Medulla oblongata (tissue), 1 donor: ENCODE data around the gene TBX4.
"Not testable (repeated sequence)": the region's sequence is repeated elsewhere in the genome, so short reads cannot be mapped to it uniquely, and the experiment has no call there.

Source experiments
- DNase-seq: peaks from one replicate; pipeline ENCODE4 v3.0.0-alpha.2; 2015; ENCODE audit errors: extremely low spot score

TBX4 gene

GRCh38 chr17:61498042-61498994 lies 46.1 kb downstream of the TBX4 start:
- DNase-seq = no peak

DNA sequence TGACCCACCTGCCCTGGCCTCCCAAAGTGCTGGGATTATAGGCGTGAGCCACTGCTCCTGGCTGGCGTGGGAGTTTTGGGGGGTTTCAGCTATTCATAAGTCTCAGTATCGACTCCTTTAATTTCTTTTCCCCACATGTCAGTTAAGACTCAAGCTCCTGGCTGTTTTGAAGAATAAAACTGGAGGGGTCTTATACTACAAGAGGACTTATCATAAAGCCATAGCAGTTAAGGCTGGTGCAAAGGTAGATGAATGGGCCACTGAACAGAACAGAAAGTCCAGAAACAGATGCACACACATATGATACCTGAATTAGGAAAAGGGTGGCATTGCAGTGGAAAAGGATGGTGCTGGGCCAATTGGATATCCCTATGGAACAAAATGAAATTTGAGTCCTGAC lies 47.4 kb downstream of the TBX4 start:
- DNase-seq = no peak

GRCh38 chr17:61500287-61500686 lies 48.1 kb downstream of the TBX4 start:
- DNase-seq = no peak

DNA sequence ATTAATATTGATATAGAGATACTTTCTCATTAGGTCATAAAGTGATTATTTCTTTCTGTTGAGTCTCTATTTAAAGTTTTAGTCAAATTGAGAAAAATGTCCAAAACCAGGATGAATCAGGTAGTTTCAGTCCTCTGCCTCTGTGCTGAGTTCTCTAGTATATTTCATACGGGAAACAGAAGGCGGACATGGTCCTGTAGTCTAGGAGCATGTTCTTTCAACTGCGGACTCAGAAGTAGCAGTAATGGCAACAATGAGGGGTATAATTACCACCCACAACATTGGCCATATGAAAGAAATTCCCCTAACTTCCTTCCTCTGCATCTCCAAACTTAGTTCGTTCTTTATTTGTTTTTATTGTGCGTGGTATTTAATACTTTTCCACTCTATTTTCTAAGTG lies 50.1 kb downstream of the TBX4 start:
- DNase-seq = no peak

GRCh38 chr17:61503961-61504360 lies 51.7 kb downstream of the TBX4 start:
- DNase-seq = no peak

DNA sequence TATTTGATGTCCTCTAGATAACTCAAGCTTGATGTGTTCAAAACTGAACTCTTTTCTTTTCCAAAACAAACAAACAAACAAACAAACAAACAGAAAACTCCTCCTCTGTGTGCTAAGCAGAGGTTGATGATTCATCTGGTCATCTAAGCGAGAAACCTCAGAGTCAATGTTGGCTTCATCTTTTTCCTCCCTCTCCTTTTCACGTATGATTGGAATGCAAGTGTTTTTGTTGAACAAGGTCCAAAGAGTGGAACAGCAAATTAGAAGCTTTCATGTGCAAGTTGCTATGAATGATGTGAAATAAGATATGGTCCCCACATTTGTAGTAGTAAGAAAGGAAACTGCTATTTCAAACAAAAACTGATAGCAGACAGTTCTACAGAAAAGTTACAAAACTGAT lies 52.5 kb downstream of the TBX4 start:
- DNase-seq = no peak

DNA sequence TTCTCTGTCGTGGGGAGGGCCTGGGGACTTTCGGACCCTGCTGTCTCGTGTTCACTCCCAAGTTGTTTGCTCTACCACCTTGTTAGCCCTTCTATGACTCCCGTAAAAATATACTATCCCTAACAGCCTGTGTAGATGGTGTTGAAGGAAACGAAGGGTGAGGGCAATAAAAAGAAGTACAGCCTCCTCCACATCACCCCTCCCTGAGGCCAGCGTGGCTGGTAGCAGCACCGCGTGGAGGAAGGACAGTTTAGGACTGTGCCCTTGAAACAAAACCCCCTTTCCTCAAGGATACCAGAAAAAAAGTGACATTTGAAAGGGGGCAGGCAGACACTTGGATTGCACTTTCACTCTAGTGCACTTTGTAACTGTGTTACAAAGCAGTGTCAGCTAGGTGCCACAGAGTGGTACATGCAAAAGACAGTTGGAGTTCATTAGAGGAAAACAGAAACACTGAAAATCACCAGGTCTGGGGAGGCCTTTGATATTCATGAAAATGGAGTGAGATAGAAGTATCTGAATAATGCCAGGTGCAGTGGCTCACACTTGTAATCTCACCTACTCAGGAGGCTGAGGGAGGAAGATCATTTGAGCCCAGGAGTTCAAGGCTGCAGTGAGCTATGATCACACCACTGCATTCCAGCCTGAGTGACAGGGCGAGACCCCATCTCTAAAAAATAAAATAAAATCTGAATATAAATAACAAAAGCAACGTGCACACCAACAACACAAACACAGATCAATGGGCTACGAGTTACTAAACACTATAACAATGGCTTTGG lies 53.8 kb downstream of the TBX4 start:
- no peak for DNase-seq

DNA sequence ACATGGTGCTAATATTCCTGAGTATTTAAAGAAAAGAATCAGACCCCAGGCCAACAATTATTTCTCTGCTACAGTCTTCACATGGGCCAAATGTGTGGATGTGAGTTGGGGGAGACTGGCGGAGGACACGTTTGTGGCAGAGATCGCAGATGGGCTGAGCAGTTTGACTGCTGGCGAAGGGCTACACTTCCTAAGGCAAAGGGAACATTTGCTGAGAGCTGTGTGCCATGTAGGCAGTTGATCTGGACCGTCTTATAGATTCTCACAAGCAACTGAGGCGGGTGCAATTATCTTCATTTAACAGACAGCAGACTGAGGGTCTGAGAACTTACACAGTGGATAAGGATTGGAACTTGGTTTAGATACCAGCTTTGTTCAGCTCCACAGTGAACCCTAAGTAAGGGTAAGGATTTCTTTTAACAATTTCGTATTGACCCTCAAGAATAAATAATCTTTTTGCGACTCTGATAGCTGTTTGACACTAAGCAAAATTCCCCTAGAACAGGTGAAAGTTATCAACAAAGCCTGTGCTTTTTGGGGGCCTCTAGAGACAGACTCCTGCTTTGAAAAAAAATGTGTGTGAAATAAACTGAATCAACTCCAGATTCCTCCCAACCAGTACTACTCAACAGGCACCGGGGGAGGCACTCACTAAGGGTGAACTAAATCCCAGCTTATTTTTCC lies 55.3 kb downstream of the TBX4 start:
- no peak for DNase-seq

GRCh38 chr17:61508912-61509311 lies 56.7 kb downstream of the TBX4 start:
- no peak for DNase-seq

GRCh38 chr17:61509454-61509853 lies 57.2 kb downstream of the TBX4 start:
- not testable (repeated sequence) for DNase-seq

- no peak for DNase-seq
Observed at GRCh38 chr17:61510237-61510636, 58.0 kb downstream of the TBX4 start.

DNA sequence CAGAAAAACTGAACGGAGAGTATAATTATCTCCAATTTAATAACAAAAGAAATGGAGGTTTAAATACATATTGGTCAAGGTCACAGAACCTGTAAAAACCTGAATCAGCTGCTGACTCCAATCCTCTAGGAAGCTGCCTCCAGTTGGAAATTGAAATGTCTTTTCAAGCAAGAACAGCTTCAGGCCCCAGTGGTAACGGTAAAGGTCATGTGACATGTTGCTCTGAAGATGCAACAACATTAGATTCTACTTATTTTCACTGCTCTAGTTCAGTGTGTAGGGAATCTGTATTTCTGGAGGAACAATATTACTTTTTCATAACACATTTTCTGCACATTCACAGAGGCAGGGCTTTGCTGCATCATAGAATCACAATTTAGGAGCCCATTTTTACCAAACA lies 58.8 kb downstream of the TBX4 start:
- no peak for DNase-seq

DNA sequence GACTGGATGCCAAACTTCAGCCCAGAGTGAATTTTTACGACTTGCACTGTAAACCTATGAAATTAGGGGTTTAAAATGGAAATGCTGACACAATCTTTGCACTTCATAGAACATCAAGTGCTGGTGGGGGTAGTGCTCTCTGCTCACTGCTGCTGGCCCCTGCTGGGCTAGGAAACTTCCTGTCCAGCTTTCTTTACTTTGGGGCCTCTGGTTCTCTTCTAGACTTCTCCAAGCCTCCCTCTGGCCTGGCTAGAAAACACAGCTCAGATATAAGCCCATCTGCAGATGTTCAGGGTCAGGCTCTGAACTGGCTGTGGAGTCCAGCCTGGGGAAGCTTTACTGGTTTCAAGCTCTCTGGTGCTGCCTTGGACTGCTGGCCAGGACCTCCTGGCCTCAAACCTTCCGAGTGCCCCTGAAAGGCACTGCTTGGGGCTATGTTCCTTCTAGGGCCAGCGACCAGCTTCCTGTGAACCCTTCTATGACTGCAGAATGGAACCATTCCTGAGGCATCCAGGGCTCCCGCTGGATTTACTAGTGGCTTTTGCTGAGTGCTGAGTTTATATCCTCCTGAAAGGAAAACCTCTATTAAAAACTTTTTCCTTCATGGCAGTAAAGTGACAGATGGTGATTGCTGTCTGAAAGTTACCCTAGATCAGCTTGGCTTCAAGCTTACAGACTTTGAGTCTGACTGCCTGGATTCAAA lies 59.4 kb downstream of the TBX4 start:
- no peak for DNase-seq

DNA sequence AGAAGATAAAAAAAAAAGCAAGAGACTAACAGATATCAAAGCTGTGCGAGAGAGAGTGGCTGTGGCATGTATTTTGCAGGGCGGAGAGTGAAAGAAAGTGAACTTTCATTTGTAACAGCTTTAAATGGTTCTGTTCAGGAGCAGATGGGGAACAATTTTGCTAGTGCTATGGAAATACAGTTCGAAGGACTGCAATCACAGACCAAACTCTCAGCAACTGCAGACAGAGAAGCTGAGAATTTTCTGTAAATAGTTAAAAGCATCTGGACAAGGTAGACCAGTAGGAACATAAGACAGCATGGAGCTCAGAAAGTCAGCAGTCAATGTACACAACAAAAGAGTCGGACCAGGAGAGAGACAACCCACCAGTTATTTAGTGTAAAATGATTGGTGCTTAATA lies 62.3 kb downstream of the TBX4 start:
- DNase-seq = no peak

GRCh38 chr17:61517265-61517664 lies 65.0 kb downstream of the TBX4 start:
- no peak for DNase-seq

GRCh38 chr17:61517843-61518606 lies 65.8 kb downstream of the TBX4 start:
- DNase-seq = no peak

- no peak for DNase-seq
Observed at GRCh38 chr17:61519139-61519538, 66.9 kb downstream of the TBX4 start.

DNA sequence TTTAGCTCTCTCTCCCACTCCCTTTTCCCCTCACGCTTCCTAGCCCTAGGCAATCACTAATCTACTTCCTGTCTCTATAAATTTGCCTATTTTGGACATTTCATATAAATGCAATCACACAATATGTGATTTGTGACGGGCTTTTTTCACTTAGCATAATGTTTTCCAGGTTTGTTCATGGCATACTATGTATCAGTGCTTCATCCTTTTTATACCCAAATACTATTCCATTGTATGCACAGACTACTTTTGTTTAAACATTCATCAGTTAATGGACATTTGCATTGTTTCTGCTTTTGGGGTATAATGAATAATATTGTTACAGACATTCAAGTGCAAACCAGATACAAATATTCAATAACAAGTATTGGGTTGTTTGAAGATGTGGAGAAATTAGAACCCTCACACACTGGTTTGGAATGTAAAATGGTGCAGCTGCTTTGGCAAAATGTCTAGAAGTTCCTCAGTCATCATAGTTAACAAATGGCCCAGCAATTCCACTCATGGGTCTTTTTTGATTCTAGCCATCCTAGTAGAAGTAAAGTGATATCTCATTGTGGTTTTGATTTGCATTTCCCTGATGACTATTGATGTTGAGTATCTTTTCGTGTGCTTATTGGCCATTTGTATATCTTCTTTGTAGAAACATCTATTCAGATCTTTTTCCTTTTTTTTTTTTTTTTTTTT lies 67.7 kb downstream of the TBX4 start:
- DNase-seq = no peak

DNA sequence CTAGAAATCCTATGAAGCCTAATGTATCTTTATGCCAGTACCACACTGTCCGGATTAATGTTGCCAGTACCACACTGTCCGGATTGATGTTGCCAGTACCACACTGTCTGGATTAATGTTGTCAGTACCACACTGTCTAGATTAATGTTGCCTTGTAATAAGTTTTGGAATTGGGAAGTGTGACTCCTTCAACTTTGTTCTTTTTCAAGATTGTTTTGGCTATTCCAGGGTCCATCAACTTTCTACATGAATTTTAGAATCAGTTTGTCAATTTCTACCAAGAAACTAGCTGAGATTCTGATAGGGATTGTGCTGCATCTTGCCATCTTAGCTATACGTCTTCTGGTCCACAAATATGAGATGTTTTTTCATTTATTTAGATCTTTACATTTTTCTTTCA lies 68.7 kb downstream of the TBX4 start:
- no peak for DNase-seq

- no peak for DNase-seq
Observed at GRCh38 chr17:61522088-61522487, 69.9 kb downstream of the TBX4 start.
